KG1 (cell line): ENCODE data around the gene ERGIC1.
"Not testable (repeated sequence)": the region's sequence is repeated elsewhere in the genome, so short reads cannot be mapped to it uniquely, and the experiment has no call there.

Source experiments
- DNase-seq: peaks from one replicate; lab custom pipeline; 2025; lab: John Stamatoyannopoulos, UW

The ERGIC1 gene

DNA sequence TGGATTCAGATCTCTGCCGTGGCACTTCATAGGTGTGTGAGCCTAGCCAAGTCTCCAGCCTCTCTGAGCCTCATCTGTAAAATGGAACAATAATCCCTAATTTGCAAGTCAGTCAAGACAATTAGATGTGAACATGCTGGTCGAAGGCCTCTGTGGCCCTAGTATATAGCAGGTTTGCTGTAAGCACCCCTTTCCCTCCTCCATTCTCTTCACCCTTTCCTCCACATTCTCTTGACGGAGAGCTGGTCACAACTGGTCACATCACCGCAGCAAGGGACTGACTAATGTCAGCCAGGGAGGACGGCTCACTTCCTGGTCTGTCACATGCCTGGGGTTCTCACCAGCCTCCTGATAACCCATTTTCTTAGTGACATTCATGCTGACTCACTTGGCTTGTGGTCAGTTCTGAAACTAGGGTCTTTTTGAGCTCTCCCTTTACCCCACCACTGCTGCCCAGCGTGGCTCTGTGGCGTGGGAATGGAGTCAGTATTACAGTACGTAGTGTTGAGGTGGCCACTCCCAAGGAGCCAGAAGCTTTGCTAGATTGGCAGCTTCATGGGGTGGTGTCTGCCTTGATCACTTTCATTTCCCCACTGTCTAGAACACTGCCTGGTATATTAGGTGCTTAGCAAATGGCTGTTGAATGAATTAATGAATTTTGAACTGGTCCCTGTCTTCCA, 47.8 kb downstream of the ERGIC1 start:
- DNase-seq, result no peak

DNA sequence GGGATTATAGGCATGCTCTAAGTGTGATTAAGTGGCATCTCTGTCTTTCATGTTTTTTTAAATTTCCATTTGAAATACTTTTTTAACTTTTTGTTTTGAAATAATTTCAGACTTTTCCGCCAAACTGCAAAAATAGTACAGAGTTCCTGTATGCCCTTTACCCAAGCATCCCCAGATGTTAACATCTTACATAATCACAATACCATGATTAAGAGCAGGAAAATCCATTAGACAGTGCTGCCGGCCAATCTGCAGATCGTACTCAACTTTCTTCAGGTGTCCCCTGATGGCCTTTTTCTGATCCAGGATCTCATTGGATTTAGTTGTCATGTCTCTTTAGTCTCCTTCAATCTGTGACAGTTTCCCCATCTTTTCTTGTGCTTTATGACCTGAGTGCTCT, 49.0 kb downstream of the ERGIC1 start:
- no peak for DNase-seq

DNA sequence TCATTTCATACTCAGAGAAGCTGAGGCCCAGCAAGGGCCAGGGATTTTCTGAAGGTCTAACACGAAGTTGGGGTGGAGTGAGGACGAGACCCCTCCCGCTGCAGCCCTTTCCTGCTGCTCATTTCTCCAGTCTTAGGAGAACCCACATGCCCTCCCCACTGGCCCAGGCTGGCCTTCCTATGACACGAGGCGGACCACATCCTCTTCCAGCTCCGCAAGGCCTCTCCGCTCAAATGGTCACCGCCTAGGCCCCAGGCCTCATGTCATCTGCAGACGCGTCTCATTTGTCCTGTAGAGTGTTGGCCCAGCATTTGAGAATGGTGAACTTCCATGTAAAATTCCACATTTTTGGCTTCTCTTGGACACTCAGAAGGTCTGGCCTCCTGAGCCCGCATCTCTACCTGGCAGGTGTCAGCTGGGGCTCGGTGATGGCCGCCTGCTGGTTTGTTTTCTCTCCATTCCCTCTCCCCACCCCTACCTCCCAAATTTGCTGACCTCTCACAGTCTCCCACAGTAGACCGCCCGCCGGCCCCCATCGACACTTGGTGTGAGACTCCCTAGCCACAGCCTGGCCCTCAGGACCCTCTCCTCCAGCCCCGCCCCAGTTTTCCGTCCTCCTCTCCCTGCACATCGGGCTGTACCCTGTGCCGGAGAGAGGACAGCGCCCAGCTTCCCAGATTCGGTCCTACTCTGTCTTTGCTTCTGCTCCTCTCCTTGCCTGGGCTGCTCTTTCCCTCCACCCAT, 51.7 kb downstream of the ERGIC1 start:
- no peak for DNase-seq

DNA sequence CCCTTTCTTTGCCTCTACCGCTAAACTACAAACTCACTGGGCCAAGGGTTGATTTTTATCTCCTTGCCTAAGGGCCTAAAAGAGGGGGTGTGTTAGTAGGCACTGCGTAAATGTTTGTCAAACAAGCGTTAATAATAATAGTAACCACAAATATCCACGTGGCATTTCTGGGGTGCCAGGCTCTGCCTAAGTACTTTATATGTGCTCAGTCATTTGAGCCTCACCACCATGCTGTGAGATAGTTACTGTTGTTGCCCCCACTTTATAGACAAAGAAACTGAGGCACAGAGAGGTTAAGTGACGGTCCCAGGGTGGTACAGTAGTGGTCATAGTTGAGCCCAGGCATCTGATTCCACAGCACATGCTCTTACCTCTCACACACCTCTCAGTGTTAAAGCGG, 52.4 kb downstream of the ERGIC1 start:
- DNase-seq, result no peak

DNA sequence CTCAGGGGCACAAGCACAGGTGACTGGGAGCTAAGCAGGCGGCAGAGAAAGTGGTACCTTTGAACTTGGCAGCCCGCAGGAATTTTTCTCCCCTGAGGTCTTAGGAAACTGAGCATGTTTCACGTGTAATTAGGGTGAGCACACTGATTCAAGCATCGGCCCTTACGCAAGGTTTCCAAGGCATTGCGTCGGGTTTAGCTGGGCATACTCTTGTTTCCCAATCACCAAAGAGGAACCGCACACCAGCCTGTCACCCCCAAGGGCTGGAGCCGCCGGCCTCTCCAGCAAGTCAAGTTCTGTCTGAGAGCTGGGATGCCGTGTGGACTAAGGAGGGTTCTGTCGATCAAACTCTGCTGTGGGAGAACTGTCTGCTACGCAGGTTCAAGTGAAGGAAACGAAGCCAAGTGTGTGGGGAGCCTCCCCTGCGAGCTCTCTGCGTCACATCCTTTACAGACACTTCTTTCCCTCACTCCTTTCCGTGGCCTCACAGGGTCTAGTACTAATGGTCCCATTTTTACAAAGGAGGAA, 53.0 kb downstream of the ERGIC1 start:
- DNase-seq, result peak; percentile 15

DNA sequence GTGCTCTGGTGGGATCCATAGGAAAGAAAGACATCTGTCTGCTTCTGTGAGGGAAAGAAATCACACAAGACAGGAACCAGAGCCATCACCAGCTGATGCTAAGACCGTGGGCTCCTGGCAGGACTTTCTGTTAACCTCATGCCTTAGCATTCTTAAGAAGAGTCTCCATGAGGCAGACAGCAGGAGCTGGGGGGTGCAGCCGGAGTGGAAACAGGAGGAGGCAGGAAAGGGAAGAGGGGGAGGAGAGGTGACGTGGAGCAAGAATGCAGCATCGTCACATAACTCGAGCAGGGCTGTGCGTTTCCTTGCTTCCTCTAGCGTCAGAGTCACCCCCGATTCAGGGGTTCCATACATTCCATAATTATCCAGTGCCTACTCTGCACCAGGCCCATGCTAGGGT, 53.6 kb downstream of the ERGIC1 start:
- no peak for DNase-seq

DNA sequence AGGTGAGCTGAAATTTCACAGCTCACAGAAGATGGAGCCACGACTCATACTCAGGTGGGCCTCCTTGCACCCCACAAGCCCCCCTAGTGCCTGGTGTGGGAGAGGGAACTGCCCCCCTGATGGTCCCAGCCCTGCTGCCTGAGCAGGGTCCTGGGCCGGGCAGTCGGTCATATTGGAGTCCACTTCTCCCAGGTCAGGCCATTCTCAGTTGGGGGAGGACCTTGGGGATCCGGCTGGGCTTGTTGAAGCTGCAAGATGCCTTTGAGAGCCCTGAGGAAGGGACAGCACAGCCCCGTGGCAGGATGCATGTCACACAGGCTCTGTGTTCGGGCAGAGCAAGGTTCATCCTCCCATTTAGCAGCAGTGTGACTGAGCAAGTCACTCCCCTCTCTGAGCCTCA, 56.6 kb downstream of the ERGIC1 start:
- DNase-seq, result no peak

DNA sequence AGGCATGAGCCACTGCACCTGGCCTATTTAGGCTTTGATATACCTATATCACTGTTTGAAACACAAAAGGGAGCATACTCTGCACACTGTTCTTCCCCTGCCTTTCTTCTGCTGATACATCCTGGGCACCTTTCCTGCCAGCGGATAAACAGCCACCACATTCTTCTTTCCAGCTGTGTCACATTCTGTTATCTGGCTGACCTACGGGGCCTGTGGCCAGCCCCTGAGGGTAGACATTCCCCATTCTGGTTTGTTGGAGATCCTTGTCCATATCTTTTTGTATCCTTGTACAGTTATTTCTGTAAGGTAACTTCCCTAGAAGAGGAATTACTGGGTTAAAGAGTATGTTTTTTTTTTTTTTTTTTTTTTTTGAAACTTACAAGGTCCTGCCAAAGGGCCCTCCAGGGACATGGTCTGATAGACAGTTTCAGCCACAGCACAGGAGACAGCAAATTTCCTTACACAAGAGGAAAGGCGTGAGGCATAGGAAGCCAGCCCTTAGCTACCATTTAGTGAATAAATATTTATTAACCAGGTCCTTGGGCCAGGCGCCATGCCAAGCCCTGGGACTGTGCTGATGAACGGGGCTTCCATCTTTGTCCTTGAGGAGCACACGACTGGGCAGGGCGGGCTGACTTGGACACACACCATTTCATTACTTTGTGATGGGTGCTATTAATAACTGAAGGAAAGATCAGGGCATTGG, 57.8 kb downstream of the ERGIC1 start:
- DNase-seq, result no peak

DNA sequence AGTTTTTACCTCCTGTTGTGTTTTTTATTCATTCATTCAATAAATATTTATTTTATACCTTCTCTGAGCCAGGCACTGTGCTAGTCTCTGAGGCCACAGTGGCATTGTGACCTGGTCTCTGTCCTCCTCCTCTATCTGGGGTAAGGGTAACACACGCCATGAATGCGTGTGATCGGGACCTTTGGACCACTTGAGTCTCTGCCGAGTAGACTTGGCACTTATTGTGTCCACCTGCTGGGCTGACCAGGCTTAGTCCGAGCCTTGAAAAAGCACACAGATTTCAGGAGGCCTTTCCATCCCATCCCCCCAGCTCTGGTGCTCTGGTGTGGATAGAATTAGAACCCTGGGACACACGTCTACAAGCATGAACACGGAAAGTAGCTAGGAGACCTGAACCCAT, 58.7 kb downstream of the ERGIC1 start:
- no peak for DNase-seq

DNA sequence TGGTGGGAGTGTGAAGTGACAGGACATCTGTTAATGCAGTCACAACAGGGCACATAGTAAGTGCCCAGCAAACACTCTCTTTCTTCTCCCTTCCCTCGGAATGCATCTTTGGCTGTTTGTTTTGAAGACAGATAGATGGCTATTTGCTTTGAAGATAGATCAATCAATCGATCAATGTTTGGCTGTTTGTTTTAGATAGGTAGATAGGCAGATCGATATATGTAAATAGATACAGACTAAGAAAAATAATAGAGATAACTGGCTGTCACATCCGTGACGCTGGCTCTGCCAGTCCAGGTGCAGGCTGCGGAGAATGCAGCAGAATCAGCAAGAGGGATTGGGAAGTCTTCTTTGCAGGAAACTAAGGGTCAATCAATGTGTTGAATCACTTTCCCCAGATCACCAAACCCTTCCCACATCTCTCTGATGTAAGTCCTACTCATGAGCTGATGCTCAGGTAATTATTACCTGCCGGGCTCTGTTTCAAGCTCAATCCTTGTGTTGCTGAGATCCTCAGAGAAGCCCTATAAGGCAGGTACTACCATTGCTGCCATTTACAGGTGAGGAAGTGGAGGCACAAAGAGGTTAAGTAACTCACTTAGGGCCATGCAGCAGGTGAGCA, 60.8 kb downstream of the ERGIC1 start:
- DNase-seq, result no peak

DNA sequence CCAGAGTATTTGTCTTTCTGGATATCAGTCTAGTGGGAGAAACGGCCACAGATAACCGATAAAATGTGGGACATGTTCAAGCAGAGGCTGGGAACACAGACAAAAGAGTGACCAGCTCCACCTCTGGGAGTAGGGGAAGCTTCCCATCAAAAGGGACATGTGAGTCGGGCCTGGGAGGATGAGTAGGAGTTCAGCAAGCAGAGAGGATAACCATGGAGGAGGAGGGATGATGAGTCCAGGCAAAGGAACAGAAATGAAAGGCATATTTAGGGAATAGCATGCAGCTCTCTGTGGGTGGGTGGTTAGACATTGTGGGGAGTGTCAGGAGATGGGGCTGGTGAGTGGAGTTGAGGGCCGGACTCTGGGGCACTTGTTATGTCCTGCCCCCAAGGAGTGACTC, 61.5 kb downstream of the ERGIC1 start:
- no peak for DNase-seq

DNA sequence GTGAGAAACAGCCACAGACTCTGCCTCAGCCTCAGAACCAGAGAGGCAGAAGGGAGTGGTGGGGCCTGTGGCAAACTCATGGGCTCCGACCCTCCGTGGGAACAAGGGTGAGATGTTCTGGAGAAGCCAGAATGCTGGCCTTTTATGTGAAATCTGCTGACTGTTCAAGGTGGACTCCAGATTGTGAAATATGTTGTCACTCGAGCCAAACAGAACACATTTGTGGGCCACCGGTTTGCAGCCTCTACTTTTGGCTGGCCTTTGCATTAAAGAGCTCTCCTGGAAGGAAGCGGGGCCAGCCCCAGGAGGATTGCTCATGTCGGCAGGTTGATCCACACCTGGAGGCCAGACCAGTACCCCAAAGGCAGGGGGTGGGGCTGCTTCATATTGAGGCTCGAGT, 62.4 kb downstream of the ERGIC1 start:
- DNase-seq, result no peak

DNA sequence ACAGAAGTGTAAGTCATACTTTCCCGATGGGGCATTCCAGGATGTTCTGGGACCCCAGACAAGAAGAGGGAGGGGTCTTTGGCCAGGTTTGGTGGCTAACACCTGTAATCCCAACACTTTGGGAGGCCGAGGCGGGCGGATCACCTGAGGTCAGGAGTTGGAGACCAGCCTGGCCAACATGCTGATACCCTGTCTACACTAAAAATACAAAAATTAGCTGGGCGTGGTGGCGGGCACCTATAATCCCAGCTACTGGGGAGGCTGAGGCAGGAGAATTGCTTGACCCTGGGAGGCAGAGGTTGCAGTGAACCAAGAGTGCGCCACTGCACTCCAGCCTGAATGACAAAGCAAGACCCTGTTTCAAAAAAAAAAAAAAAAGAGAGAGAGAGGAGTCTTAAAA, 63.0 kb downstream of the ERGIC1 start:
- DNase-seq, result not testable (repeated sequence)

DNA sequence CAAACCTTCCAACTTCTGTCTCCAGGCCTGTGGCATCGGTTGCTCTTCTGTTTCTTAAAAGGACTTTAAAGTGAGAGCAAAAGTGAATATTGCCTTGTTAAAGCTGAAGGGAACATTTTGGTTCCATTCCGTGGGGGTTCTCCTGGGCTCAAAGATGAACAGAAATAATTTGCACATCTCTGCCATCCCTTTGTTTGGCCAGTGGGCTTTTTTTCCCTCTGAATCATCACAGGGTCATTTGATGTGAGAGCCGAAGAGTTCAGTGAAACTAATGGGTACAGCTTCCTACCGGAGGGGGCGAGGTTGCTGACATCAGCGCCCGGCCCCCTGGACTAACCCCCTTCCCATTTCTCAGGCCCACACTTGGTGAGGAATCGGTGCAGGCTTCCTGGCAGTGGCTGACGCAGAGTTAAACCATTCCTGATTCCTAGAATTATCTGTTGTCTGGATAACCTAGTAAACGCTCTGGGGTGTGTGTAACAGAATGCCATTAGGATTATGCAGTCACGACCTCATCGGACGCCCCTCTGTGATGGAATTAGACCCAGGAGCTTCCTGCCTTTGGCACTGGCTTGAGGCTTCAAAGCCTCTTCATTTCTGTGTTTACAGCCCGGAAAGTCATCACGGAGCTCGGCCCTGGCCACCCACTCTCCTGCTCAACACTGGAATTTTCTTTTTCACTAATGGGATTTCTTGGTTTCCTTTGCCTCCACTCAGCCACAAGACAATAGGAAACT, 63.6 kb downstream of the ERGIC1 start:
- DNase-seq, result no peak

DNA sequence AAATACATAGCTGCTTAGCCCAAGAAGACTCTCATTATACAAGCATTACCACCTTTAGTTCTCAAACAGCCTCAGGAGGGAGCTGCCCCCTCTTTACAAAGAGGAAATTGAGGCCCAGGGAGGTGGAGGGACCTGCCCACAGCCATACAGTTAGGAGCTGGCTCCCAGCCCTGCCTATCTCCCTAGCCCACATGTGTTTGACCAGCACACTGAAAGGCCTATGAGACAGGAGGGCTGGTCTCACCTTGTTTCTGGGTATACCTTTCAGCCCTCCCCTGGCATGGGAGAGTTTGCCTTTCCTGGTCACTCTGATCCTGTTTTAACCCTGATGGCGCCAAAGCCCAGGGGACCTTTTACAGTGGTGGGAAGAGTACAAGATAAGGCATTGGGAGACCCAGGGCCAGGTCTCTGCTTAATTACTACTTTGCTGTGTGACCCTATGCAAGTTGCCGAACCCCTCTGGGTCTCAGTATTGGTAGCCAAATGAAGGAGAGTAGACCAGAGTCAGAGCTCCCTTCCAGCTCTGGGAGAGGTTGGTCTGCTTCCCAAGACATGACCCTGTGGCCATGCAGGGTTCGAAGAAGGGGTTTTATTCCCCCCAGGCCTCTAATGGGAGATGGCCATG, 64.3 kb downstream of the ERGIC1 start:
- DNase-seq, result no peak

DNA sequence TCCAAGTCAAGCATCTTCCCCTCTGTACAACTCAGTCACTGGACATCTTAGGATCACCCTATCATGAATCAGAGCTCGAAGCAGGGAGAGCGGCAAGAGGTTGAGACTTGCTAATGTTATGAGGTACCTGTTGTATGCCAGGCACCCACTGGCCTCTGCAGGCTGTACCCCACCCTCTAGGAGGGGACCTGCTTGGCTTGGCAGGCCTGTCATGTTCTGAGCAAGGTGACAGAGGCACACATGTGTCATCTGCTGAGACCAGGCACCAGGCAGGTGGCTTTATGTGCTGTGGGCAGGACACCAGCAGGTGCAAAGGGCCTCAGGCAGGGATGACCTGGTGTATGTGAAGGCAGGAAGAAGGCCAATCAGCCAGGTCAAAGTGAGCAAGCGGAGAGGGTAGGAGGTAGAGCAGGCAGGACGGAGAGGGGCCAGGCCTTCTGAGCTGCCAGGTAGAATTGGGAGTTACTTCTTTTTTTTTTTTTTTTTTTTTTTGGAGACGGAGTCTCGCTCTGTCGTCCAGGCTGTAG, 64.9 kb downstream of the ERGIC1 start:
- DNase-seq, result no peak

DNA sequence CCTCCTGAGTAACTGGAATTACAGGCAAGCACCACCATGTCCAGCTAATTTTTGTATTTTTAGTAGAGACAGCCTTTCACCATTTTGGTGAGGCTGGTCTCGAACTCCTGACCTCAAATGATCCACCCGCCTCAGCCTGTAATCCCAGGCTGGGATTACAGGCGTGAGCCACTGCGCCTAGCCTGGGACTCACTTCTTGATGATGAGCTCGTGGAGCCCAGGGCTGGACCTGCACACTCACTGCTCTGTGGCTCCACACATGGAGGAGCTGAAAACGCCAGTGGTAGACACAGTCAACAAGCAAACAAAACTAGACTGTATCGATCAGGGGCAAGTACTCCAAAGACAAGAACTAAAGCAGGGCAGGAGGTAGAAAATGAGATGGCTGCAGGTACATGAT, 65.4 kb downstream of the ERGIC1 start:
- DNase-seq, result no peak

DNA sequence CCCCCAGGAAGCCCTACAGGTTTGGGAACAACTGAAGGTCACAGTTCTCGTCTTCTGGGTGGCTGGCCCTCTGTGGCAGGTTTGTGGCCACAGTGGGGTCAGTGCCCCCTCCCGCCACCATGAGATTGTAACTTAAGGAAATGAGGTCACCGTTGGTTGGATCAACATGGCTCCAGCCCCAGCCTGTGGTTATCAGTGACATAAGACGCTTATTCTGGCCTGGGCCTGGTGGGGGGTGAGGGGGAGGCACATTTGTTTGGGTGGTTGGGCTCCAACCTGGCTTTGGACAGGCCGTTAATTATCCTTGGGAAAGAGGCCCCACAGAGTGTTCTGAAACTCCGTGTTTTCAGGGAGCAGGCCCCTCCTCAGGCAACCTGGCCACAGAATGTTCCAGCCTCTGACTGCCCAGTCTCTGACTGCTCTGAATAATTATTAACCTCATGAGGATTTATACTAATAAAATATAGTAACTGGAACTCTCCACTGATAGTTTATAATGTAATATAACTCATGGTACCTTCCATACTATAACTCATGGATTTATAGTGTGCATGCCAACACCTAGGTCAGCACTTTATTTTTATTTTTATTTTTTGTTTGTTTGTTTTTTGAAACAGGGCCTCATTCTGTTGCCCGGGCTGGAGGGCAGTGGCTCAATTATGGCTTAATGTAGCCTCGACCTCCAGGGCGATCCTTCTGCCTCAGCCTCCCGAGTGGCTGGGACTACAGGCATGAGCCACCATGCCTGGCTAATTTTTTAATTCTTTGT, 67.1 kb downstream of the ERGIC1 start:
- DNase-seq, result no peak

DNA sequence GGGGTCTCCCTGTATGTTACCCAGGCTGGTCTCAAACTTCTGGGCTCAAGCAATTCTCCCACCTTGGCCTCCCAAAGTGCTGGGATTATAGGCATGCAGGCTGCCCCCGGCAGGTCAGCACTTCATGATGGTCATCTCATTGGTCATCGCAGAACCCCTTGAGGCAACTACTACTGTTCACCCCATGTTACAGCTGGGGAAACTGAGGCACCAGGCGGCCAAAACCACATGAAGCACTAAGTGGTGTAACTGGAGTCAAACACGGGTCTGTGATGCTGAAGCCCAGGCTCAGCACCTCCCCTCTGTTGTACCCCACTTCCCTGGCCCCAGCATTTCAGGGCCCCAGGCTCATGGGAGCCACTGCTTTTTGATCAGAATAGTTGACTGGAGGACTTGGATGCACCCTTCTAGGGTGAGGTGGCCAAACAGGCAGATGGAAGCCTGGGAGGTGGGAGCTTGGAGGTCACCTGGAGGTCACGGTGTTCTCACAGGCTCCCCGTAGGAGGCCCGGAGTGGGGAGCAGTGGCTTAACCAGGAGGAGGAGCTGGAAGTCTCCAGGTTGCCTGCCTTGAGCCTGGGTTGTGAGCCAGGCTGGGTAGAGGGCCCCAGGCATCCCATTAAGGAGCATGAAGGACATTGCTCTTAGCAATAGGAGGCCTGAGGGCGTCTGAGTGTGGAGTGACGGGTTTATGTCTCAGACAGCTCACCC, 67.9 kb downstream of the ERGIC1 start:
- no peak for DNase-seq
